ENCODE measurements around the gene GDPD1.

GRCh38 chr17:59202320-59202719 is 18.0 kb upstream of the GDPD1 start:
- TF ChIP-seq POLR2A (IDR thresholded peaks at IDR 0.05) (no peak), CTCF (IDR thresholded peaks at IDR 0.05) (no peak)

All from breast epithelium (tissue), 3 donors.